Transverse colon (tissue), 4 donors: Measurements from ENCODE around the gene ZNF425. TPM values are rescaled to one million over a fixed set of nuclear protein-coding genes. Genes with fewer than 3 reads are reported as not detected.
"Not testable (repeated sequence)": the region's sequence is repeated elsewhere in the genome, so short reads cannot be mapped to it uniquely, and the experiment has no call there.

Experiments
- DNase-seq: peaks from one replicate; pipeline ENCODE4 v3.0.0-alpha.2; 2019
- H3K27ac ChIP-seq, 4 donors: fragments of 200-600 bp; sonication (generic); 2 replicates each; pipeline ENCODE4 v1.5.1; 2016 to 2018; ENCODE audit warnings: inconsistent platforms in 4 of 4
- H3K27me3 ChIP-seq: fragments of 200-600 bp; sonication (generic); 2 replicates; pipeline ENCODE4 v1.5.1; 2017; ENCODE audit warnings: inconsistent platforms
- H3K36me3 ChIP-seq, 4 donors: fragments of 200-600 bp; sonication (generic); 2 replicates each; pipeline ENCODE4 v1.5.1; 2017 to 2019; ENCODE audit warnings: inconsistent platforms in 4 of 4
- H3K4me1 ChIP-seq, 4 donors: fragments of 200-600 bp; sonication (generic); 2 replicates each; pipeline ENCODE4 v1.5.1; 2017 to 2020; ENCODE audit warnings: inconsistent platforms in 4 of 4
- H3K4me3 ChIP-seq, 4 donors: fragments of 200-600 bp; sonication (generic); 1 replicate in 1 of 4; 2 replicates in 3 of 4; pipeline versions ENCODE4 v1.5.1 to v1.6.1; 2017 to 2019; ENCODE audit warnings: inconsistent platforms in 4 of 4
- H3K9me3 ChIP-seq, 2 donors: fragments of 200-600 bp; sonication (generic); 2 replicates each; pipeline ENCODE4 v1.5.1; 2017 to 2019; ENCODE audit warnings: inconsistent platforms in 2 of 2
- EP300 ChIP-seq: sonication (generic); formaldehyde crosslinking; IDR thresholded peaks from one replicate; pipeline ENCODE4 v1.6.1; 2017; ENCODE audit warnings: antibody characterized with exemption, low read depth
- POLR2A ChIP-seq: fragments of 450-650 bp; IDR thresholded peaks from one replicate; pipeline ENCODE4 v1.6.1; 2016; ENCODE audit warnings: antibody characterized with exemption, mild to moderate bottlenecking, moderate library complexity
- POLR2AphosphoS5 ChIP-seq, 3 donors: sonication (generic); formaldehyde crosslinking; IDR thresholded peaks; one replicate each; pipeline ENCODE4 v1.6.1; 2016; ENCODE audit warnings: antibody characterized with exemption in 3 of 3
- WGBS, 2 donors: methylation state at CpG; one replicate each; pipeline ENCODE4 v1.1.5; 2018; ENCODE audit warnings: low coverage in 1 of 2; 5-methylcytosine and 5-hydroxymethylcytosine counted together
- in situ Hi-C, 4 donors: fragments of 200-750 bp; cut with MboI; loops; one replicate each; pipeline versions ENCODE4 v1.15.0 to v1.15.1; 2017; ENCODE audit warnings: low sequenced_read_pairs in 3 of 4, low pct_ligation_motif_present in 1 of 4, low pct_unique_long_range_greater_than_20kb in 1 of 4
- intact Hi-C: fragments of 100-400 bp; cut with DNase I; formaldehyde crosslinking; loops from one replicate; pipeline ENCODE4 v1.15.1; 2023; ENCODE audit warnings: low total_unique reads
- total RNA-seq, 4 donors: library from RNA; depleted of rRNA; stranded (reverse); fragments of >200 nt; gene quantifications; one replicate each; pipeline ENCODE4 v1.1.0, GENCODE V29; 2016
- TF ChIP-seq, protein P1 (sequence below), 5 experiments: fragments of 200-600 bp in 3 of 5; fragments of 450-650 bp in 2 of 5; sonication (generic) in 3 of 5; IDR thresholded peaks; 1 replicate in 2 of 5; 2 replicates in 3 of 5; pipeline ENCODE4 v1.5.1; 2016 to 2017; ENCODE audit warnings: antibody characterized with exemption in 5 of 5, inconsistent platforms in 3 of 5, mild to moderate bottlenecking in 2 of 5, moderate library complexity in 1 of 5

ZNF425 gene
- total RNA-seq, 4 donors from 2014 or later: 0.37 to 2.3 (median 1.6) TPM

DNA sequence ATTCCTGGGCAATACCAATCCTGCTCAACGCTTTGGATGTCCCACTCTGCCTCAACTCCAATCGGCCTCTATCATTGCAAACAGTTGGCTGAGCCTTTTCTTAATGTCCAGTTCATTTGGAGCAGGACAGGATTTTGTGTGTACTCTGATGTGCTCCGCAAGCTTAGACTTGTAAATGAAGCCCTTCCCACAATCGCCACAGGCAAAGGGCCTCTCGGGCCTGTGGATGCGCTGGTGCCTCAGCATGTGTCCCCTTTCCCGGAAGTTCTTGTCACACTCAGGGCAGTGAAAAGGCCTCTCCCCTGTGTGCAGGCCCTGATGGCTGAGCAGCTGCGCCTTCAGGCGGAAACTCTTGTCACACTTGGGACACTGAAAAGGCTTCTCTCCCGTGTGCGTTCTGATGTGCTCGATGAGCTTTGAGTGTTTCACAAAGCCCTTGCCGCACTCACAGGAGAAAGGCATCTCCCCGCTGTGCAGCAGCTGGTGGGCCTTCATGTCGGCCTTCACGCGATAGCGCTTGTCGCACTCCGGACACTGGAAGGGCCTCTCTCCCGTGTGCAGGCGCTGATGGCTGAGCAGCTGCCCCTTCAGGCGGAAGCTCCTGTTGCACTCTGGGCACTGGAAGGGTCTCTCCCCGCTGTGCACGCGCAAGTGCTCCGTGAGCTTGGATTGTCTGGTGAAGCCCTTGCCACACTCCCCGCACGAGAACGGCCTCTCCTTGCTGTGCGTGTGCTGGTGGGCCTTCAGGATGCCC, 55.6 kb downstream of the ZNF425 start:
- Histone ChIP-seq H3K4me3 (no peak overlapping the region), H3K4me1 (no peaks in the 10 kb centered on the region), H3K36me3 (peaks cover 0 to 28% (median 5%) of the 10 kb centered on the region in 4 donors), H3K27me3 (no peaks in the 10 kb centered on the region), H3K9me3 (no peaks in the 10 kb centered on the region), H3K27ac (no peak overlapping the region)
- intact Hi-C loops (no loop called here), in situ Hi-C loops (no loop called here)
- DNase-seq: no peak
- 97 to 100% methylated on average over 2 to 30 of the region's 31 CpGs for whole genome bisulfite sequencing, 2 donors
- no peak for TF ChIP-seq POLR2AphosphoS5 (IDR thresholded peaks at IDR 0.05)
- no peak for TF ChIP-seq POLR2A
- no peak for TF ChIP-seq EP300
- TF ChIP-seq, protein P1, sequence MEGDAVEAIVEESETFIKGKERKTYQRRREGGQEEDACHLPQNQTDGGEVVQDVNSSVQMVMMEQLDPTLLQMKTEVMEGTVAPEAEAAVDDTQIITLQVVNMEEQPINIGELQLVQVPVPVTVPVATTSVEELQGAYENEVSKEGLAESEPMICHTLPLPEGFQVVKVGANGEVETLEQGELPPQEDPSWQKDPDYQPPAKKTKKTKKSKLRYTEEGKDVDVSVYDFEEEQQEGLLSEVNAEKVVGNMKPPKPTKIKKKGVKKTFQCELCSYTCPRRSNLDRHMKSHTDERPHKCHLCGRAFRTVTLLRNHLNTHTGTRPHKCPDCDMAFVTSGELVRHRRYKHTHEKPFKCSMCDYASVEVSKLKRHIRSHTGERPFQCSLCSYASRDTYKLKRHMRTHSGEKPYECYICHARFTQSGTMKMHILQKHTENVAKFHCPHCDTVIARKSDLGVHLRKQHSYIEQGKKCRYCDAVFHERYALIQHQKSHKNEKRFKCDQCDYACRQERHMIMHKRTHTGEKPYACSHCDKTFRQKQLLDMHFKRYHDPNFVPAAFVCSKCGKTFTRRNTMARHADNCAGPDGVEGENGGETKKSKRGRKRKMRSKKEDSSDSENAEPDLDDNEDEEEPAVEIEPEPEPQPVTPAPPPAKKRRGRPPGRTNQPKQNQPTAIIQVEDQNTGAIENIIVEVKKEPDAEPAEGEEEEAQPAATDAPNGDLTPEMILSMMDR (IDR thresholded peaks at IDR 0.05): no peak

DNA sequence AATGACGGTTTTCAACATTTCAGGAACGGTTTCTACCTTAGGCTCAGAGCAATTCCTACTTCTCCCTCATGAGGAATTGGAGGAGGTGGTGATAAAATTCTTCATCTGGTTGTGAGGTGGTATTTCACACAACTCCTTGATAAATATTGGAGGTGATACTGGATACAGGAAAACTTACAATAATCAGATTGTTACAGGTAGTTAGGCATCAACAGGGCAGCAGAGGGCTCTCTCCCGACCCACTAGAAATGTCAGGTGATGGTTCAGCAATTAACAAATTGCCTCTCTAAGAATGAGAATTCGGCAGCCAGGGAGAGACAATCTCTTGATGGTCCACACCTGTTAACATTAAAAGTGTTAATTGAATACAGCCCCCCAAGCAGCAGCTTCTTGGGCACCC, 58.3 kb downstream of the ZNF425 start:
- Histone ChIP-seq H3K9me3 (no peaks in the 10 kb centered on the region), H3K27ac (no peak overlapping the region), H3K4me1 (peaks cover 0 to 4% (median 2%) of the 10 kb centered on the region in 4 donors), H3K36me3 (peaks cover 0 to 23% (median 5%) of the 10 kb centered on the region in 4 donors), H3K27me3 (no peaks in the 10 kb centered on the region), H3K4me3 (no peak overlapping the region)
- no peak for TF ChIP-seq POLR2A
- intact Hi-C loops (loop anchor here (5.0 kb wide), 1 partner anchor 61 kb away; no protein-coding TSS in a partner anchor), in situ Hi-C loops (loop anchor here in 1 of 4 donors (10.0 kb wide), 1 partner anchor 63 kb away; no protein-coding TSS in a partner anchor)
- no peak for DNase-seq
- WGBS, 2 donors: 63 to 100% methylated on average over 2 to 4 of the region's 4 CpGs

DNA sequence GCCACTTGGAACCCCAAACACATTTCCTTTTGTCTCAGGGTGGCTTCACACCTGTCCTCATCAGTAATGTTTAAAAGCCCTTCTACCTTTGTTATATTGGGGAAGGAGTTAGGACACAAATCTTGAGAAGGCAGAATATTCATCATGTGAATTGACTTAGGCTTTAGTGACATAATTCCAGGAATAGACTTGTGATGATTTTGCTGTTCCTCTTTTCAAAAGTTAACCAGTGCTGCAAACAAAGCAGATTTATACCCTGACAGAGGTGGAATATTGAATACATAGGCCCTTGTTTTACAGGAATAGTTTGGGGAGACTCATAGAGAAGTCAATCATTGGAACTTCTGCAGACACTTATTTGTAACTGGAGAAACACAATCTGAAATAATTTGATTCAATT, 62.6 kb downstream of the ZNF425 start:
- no peak overlapping the region for H3K27ac ChIP-seq
- H3K36me3 ChIP-seq: no peaks in the 10 kb centered on the region
- no peak overlapping the region for H3K4me3 ChIP-seq
- H3K9me3 ChIP-seq: no peaks in the 10 kb centered on the region
- no peaks in the 10 kb centered on the region for H3K27me3 ChIP-seq
- H3K4me1 ChIP-seq: peaks cover 0 to 4% (median 2%) of the 10 kb centered on the region in 4 donors
- TF ChIP-seq POLR2AphosphoS5 (IDR thresholded peaks at IDR 0.05) (no peak), POLR2A (no peak), EP300 (no peak)
- TF ChIP-seq, protein P1 (IDR thresholded peaks at IDR 0.05): no peak
- no peak for DNase-seq
- in situ Hi-C loops: loop anchor here in 1 of 4 donors (10.0 kb wide), 1 partner anchor 59 kb away; no protein-coding TSS in a partner anchor
- intact Hi-C loops: no loop called here

DNA sequence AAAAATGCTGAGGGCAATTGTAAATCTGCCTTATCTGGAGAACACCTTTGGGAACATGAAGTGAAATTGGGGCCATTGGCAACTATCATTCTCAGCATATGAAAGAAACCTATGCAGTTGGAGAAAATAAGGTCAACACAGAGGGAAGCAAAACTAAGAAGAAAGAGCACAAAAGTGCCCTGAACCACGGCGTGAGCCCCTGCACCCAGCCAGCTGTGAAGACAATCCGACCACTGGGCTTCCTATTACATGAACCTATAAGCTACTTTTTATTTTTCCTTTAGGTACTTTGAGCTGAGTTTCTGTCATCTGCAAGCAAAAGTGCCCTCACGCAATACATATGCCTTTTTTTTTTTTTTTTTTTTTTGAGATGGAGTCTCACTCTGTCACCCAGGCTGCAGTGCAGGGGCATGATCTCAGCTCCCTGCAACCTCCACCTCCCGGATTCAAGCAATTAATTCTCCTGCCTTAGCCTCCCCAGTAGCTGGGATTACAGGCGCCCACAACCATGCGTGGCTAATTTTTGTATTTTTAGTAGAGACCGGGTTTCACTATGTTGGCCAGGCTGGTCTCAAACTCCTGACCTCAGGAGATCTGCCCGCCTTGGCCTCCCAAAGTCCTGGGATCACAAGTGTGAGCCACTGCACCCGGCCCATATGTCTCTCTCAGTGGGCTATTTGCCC, 63.8 kb downstream of the ZNF425 start:
- H3K27me3 ChIP-seq, H3K4me1 ChIP-seq, DNase-seq, intact Hi-C loops, H3K4me3 ChIP-seq, H3K36me3 ChIP-seq, H3K9me3 ChIP-seq, H3K27ac ChIP-seq: not testable (repeated sequence)
- in situ Hi-C loops: loop anchor here in 1 of 4 donors (10.0 kb wide), 1 partner anchor 58 kb away; no protein-coding TSS in a partner anchor
- WGBS, 2 donors: 79 to 83% methylated on average over 6 to 10 of the region's 10 CpGs

DNA sequence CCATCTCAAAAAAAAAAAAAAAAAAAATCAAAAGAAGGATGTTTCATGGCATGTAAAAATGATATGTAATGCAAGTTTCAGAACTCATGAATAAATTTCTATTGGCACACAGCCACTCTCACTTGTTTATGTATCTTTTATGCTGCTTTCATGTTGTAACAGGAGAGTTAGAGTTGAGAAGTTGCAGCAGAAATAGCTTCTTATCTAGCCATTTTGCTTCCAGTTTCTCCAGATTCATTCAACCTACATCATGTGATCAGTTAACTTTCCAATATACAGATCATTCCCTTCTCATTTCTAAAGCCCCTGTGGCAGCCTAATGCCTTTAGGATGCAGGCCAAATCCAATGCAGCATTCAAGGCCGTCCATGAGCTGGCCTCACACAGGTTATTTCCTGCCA, 66.0 kb downstream of the ZNF425 start:
- TF ChIP-seq, protein P1 (IDR thresholded peaks at IDR 0.05): no peak
- no peak for TF ChIP-seq EP300
- no peak for TF ChIP-seq POLR2AphosphoS5 (IDR thresholded peaks at IDR 0.05)
- no peak for TF ChIP-seq POLR2A
- 49 to 86% methylated on average over 1 of the region's 1 CpG for WGBS, 2 donors
- H3K36me3 ChIP-seq: no peaks in the 10 kb centered on the region
- no peak for DNase-seq
- H3K27me3 ChIP-seq: no peaks in the 10 kb centered on the region
- in situ Hi-C loops (loop anchor here in 1 of 4 donors (10.0 kb wide), 1 partner anchor 55 kb away; no protein-coding TSS in a partner anchor), intact Hi-C loops (no loop called here)
- H3K4me1 ChIP-seq: peaks cover 0 to 4% (median 2%) of the 10 kb centered on the region in 4 donors
- no peak overlapping the region for H3K27ac ChIP-seq
- H3K4me3 ChIP-seq: no peak overlapping the region
- no peaks in the 10 kb centered on the region for H3K9me3 ChIP-seq
